Activated naive CD8-positive, alpha-beta T cell treated with anti-CD3 and anti-CD28 coated beads, Interleukin-2, amount 10 ng/mL, durations not matched to agents 7 days and 5 days (primary cell): ENCODE data around the gene SLC38A8. TPM values are rescaled to one million over a fixed set of nuclear protein-coding genes. Genes with fewer than 3 reads are reported as not detected.

Source experiments
- ATAC-seq: fragments of 150-1000 bp; cut with Tn5 transposase; one replicate; pipeline ENCODE4 v1.10.0; 2021; ENCODE audit warnings: low read depth, moderate library complexity
- POLR2A ChIA-PET: fragments of 350-600 bp; sonication (Branson Sonifier 250); formaldehyde crosslinking; loops from one replicate; lab custom pipeline; 2021; ENCODE audit warnings: antibody characterized with exemption; lab: Charles Lee
- DNase-seq: peaks from one replicate; pipeline ENCODE4 v3.0.0; 2021
- H3K27ac Mint-ChIP-seq: one replicate; pipeline ENCODE4 v1.8.0; 2022; ENCODE audit warnings: mild to moderate bottlenecking, mixed read lengths
- H3K27me3 Mint-ChIP-seq: one replicate; pipeline ENCODE4 v1.8.0; 2022; ENCODE audit warnings: mild to moderate bottlenecking, moderate library complexity, mixed read lengths
- H3K36me3 Mint-ChIP-seq: one replicate; pipeline ENCODE4 v1.8.0; 2021; ENCODE audit warnings: mild to moderate bottlenecking, mixed read lengths
- H3K4me1 Mint-ChIP-seq: one replicate; pipeline ENCODE4 v1.8.0; 2021; ENCODE audit warnings: mixed read lengths
- H3K4me3 Mint-ChIP-seq: one replicate; pipeline ENCODE4 v1.8.0; 2022; ENCODE audit warnings: mild to moderate bottlenecking, moderate library complexity, mixed read lengths
- H3K9me3 Mint-ChIP-seq: one replicate; pipeline ENCODE4 v1.8.0; 2021; ENCODE audit warnings: mixed read lengths
- total RNA-seq, 2 experiments: library from RNA; stranded (reverse); gene quantifications; one replicate each; pipeline ENCODE4 v1.2.3, GENCODE V29; 2021

Gene SLC38A8
- total RNA-seq, 2 experiments from 2014 or later: not detected

- no peaks in the 10 kb centered on the region for H3K36me3 Mint-ChIP-seq
- POLR2A ChIA-PET: no interaction called here
- H3K27me3 Mint-ChIP-seq: no peaks in the 10 kb centered on the region
- ATAC-seq (no peak), DNase-seq (no peak)
- no peak overlapping the region for H3K27ac Mint-ChIP-seq
- no peak overlapping the region for H3K4me3 Mint-ChIP-seq
- H3K9me3 Mint-ChIP-seq: no peaks in the 10 kb centered on the region
- H3K4me1 Mint-ChIP-seq: no peaks in the 10 kb centered on the region
Observed at GRCh38 chr16:84004442-84004841, 38.2 kb downstream of the SLC38A8 start.

- H3K4me3 Mint-ChIP-seq: no peak overlapping the region
- no peaks in the 10 kb centered on the region for H3K9me3 Mint-ChIP-seq
- peaks cover 2% of the 10 kb centered on the region for H3K27me3 Mint-ChIP-seq
- H3K36me3 Mint-ChIP-seq: no peaks in the 10 kb centered on the region
- POLR2A ChIA-PET: no interaction called here
- ATAC-seq (no peak), DNase-seq (no peak)
- no peaks in the 10 kb centered on the region for H3K4me1 Mint-ChIP-seq
- H3K27ac Mint-ChIP-seq: no peak overlapping the region
Observed at GRCh38 chr16:84003038-84003437, 39.6 kb downstream of the SLC38A8 start.

GRCh38 chr16:84001726-84002125 lies 40.9 kb downstream of the SLC38A8 start:
- POLR2A ChIA-PET: no interaction called here

GRCh38 chr16:84000989-84001642 lies 41.5 kb downstream of the SLC38A8 start:
- POLR2A ChIA-PET: no interaction called here
- no peaks in the 10 kb centered on the region for H3K9me3 Mint-ChIP-seq
- H3K4me3 Mint-ChIP-seq: no peak overlapping the region
- H3K27ac Mint-ChIP-seq: no peak overlapping the region
- H3K27me3 Mint-ChIP-seq: peaks cover 7% of the 10 kb centered on the region
- no peaks in the 10 kb centered on the region for H3K4me1 Mint-ChIP-seq
- DNase-seq: no peak
- no peak for ATAC-seq
- H3K36me3 Mint-ChIP-seq: no peaks in the 10 kb centered on the region

More at GRCh38 chr16:84001726-84002125, 40.9 kb downstream of the SLC38A8 start:
- Mint-ChIP-seq H3K27ac (no peak overlapping the region), H3K4me1 (no peaks in the 10 kb centered on the region), H3K27me3 (peaks cover 2% of the 10 kb centered on the region), H3K36me3 (no peaks in the 10 kb centered on the region), H3K9me3 (no peaks in the 10 kb centered on the region), H3K4me3 (no peak overlapping the region)
- ATAC-seq: no peak
- no peak for DNase-seq

GRCh38 chr16:83998091-83998490 lies 44.5 kb downstream of the SLC38A8 start:
- POLR2A ChIA-PET: no interaction called here
- Mint-ChIP-seq H3K4me1 (no peaks in the 10 kb centered on the region), H3K27ac (no peak overlapping the region), H3K9me3 (no peaks in the 10 kb centered on the region), H3K36me3 (no peaks in the 10 kb centered on the region), H3K27me3 (peaks cover 23% of the 10 kb centered on the region), H3K4me3 (no peak overlapping the region)
- ATAC-seq (no peak), DNase-seq (no peak)

GRCh38 chr16:83996481-83997252 lies 45.9 kb downstream of the SLC38A8 start:
- POLR2A ChIA-PET: no interaction called here
- H3K36me3 Mint-ChIP-seq: no peaks in the 10 kb centered on the region
- H3K27ac Mint-ChIP-seq: no peak overlapping the region
- H3K9me3 Mint-ChIP-seq: peaks cover 3% of the 10 kb centered on the region
- H3K4me3 Mint-ChIP-seq: no peak overlapping the region
- peaks cover 27% of the 10 kb centered on the region for H3K27me3 Mint-ChIP-seq
- DNase-seq (no peak), ATAC-seq (no peak)
- H3K4me1 Mint-ChIP-seq: no peaks in the 10 kb centered on the region

GRCh38 chr16:83995754-83996153 lies 46.8 kb downstream of the SLC38A8 start:
- ATAC-seq (no peak), DNase-seq (no peak)
- Mint-ChIP-seq H3K4me3 (no peak overlapping the region), H3K27me3 (peaks cover 28% of the 10 kb centered on the region), H3K9me3 (peaks cover 3% of the 10 kb centered on the region), H3K36me3 (no peaks in the 10 kb centered on the region), H3K27ac (no peak overlapping the region), H3K4me1 (no peaks in the 10 kb centered on the region)
- POLR2A ChIA-PET: no interaction called here

GRCh38 chr16:83994703-83995102 lies 47.9 kb downstream of the SLC38A8 start:
- no peaks in the 10 kb centered on the region for H3K4me1 Mint-ChIP-seq
- POLR2A ChIA-PET: no interaction called here
- no peak overlapping the region for H3K27ac Mint-ChIP-seq
- peaks cover 28% of the 10 kb centered on the region for H3K27me3 Mint-ChIP-seq
- H3K9me3 Mint-ChIP-seq: peaks cover 3% of the 10 kb centered on the region
- DNase-seq: no peak
- no peak overlapping the region for H3K4me3 Mint-ChIP-seq
- no peak for ATAC-seq
- no peaks in the 10 kb centered on the region for H3K36me3 Mint-ChIP-seq

- no peak overlapping the region for H3K27ac Mint-ChIP-seq
- ATAC-seq (peak; percentile 36), DNase-seq (no peak)
- H3K27me3 Mint-ChIP-seq: peaks cover 30% of the 10 kb centered on the region
- no peaks in the 10 kb centered on the region for H3K36me3 Mint-ChIP-seq
- no peaks in the 10 kb centered on the region for H3K4me1 Mint-ChIP-seq
- H3K9me3 Mint-ChIP-seq: peaks cover 3% of the 10 kb centered on the region
- POLR2A ChIA-PET: no interaction called here
- no peak overlapping the region for H3K4me3 Mint-ChIP-seq
Observed at GRCh38 chr16:83994087-83994486, 48.5 kb downstream of the SLC38A8 start.

GRCh38 chr16:83992624-83993023 lies 50.0 kb downstream of the SLC38A8 start:
- ATAC-seq (no peak), DNase-seq (no peak)
- Mint-ChIP-seq H3K4me1 (no peaks in the 10 kb centered on the region), H3K27me3 (peaks cover 36% of the 10 kb centered on the region), H3K36me3 (no peaks in the 10 kb centered on the region), H3K27ac (no peak overlapping the region), H3K9me3 (peaks cover 3% of the 10 kb centered on the region), H3K4me3 (no peak overlapping the region)
- POLR2A ChIA-PET: no interaction called here

GRCh38 chr16:83990492-83990891 lies 52.1 kb downstream of the SLC38A8 start:
- Mint-ChIP-seq H3K27me3 (peaks cover 42% of the 10 kb centered on the region), H3K9me3 (peaks cover 3% of the 10 kb centered on the region), H3K36me3 (no peaks in the 10 kb centered on the region), H3K27ac (no peak overlapping the region), H3K4me3 (no peak overlapping the region), H3K4me1 (no peaks in the 10 kb centered on the region)
- POLR2A ChIA-PET: no interaction called here
- no peak for ATAC-seq
- no peak for DNase-seq

- H3K27ac Mint-ChIP-seq: no peak overlapping the region
- H3K4me3 Mint-ChIP-seq: no peak overlapping the region
- ATAC-seq: no peak
- no peak for DNase-seq
- POLR2A ChIA-PET: no interaction called here
- H3K4me1 Mint-ChIP-seq: no peaks in the 10 kb centered on the region
- peaks cover 32% of the 10 kb centered on the region for H3K27me3 Mint-ChIP-seq
- peaks cover 3% of the 10 kb centered on the region for H3K9me3 Mint-ChIP-seq
- H3K36me3 Mint-ChIP-seq: no peaks in the 10 kb centered on the region
Observed at GRCh38 chr16:83989300-83989699, 53.3 kb downstream of the SLC38A8 start.

GRCh38 chr16:83983491-83983890 lies 59.1 kb downstream of the SLC38A8 start:
- ATAC-seq (no peak), DNase-seq (no peak)
- peaks cover 27% of the 10 kb centered on the region for H3K27me3 Mint-ChIP-seq
- H3K4me3 Mint-ChIP-seq: no peak overlapping the region
- H3K36me3 Mint-ChIP-seq: peaks cover 1% of the 10 kb centered on the region
- H3K4me1 Mint-ChIP-seq: no peaks in the 10 kb centered on the region
- H3K9me3 Mint-ChIP-seq: peaks cover 5% of the 10 kb centered on the region
- H3K27ac Mint-ChIP-seq: no peak overlapping the region
- POLR2A ChIA-PET: no interaction called here

- H3K9me3 Mint-ChIP-seq: peaks cover 8% of the 10 kb centered on the region
- no peak for ATAC-seq
- POLR2A ChIA-PET: no interaction called here
Observed at GRCh38 chr16:83981799-83982198, 60.8 kb downstream of the SLC38A8 start.

More at GRCh38 chr16:83981799-83982198, 60.8 kb downstream of the SLC38A8 start:
- Mint-ChIP-seq H3K27ac (no peak overlapping the region), H3K36me3 (peaks cover 1% of the 10 kb centered on the region), H3K4me3 (no peak overlapping the region), H3K27me3 (peaks cover 22% of the 10 kb centered on the region), H3K4me1 (no peaks in the 10 kb centered on the region)
- no peak for DNase-seq
